AG09309 (cell line): ENCODE data around the gene FBH1.

Experiments used
- DNase-seq: peaks from one replicate; pipeline ENCODE4 v3.0.0-alpha.2; 2010; ENCODE audit warnings: low read depth
- H3K4me3 ChIP-seq: 2 replicates; pipeline ENCODE4 v1.5.1; 2011; ENCODE audit warnings: mild to moderate bottlenecking, low read depth, low read length, moderate library complexity; ENCODE audit not compliant: control insufficient read depth
- CTCF ChIP-seq: IDR thresholded peaks from 2 replicates; pipeline ENCODE4 v1.5.1; 2011; ENCODE audit warnings: mild to moderate bottlenecking, low read depth, low read length, inconsistent platforms; ENCODE audit not compliant: insufficient read depth, control insufficient read depth; ENCODE audit errors: missing control alignments

Gene FBH1

GRCh38 chr10:5948208-5948585 lies 58.2 kb downstream of the FBH1 start:
- DNase-seq: no peak
- H3K4me3 ChIP-seq: no peak overlapping the region
- TF ChIP-seq CTCF: no peak

GRCh38 chr10:5949009-5949759 lies 59.1 kb downstream of the FBH1 start:
- no peak for DNase-seq
- TF ChIP-seq CTCF: peak; percentile 78
- no peak overlapping the region for H3K4me3 ChIP-seq

GRCh38 chr10:5951167-5951711 lies 61.2 kb downstream of the FBH1 start:
- H3K4me3 ChIP-seq: no peak overlapping the region
- TF ChIP-seq CTCF: no peak
- no peak for DNase-seq

- no peak for TF ChIP-seq CTCF
- DNase-seq: no peak
- H3K4me3 ChIP-seq: no peak overlapping the region
Measured at GRCh38 chr10:5951721-5952407, 61.8 kb downstream of the FBH1 start.

GRCh38 chr10:5952731-5953385 lies 62.8 kb downstream of the FBH1 start:
- H3K4me3 ChIP-seq: no peak overlapping the region
- DNase-seq: no peak
- no peak for TF ChIP-seq CTCF

GRCh38 chr10:5953676-5954075 lies 63.6 kb downstream of the FBH1 start:
- TF ChIP-seq CTCF: no peak
- no peak for DNase-seq
- H3K4me3 ChIP-seq: no peak overlapping the region
